ENCODE data around the gene PGLYRP3.

Gene PGLYRP3

GRCh38 chr1:153261281-153262069, 51.3 kb downstream of the PGLYRP3 start:
- DNase-seq = peak; percentile 77
- Mint-ChIP-seq H3K4me1 (peaks cover 5% of the 10 kb centered on the region), H3K9me3 (peaks cover 45% of the 10 kb centered on the region), H3K36me3 (ENCODE audit: low read depth) (no peaks in the 10 kb centered on the region), H3K4me3 (peak overlapping the region; percentile 82), H3K27me3 (ENCODE audit: low read depth, poor library complexity) (peaks cover 66% of the 10 kb centered on the region), H3K27ac (no peak overlapping the region)
- no peak for TF ChIP-seq CTCF (IDR thresholded peaks at IDR 0.05)

DNA sequence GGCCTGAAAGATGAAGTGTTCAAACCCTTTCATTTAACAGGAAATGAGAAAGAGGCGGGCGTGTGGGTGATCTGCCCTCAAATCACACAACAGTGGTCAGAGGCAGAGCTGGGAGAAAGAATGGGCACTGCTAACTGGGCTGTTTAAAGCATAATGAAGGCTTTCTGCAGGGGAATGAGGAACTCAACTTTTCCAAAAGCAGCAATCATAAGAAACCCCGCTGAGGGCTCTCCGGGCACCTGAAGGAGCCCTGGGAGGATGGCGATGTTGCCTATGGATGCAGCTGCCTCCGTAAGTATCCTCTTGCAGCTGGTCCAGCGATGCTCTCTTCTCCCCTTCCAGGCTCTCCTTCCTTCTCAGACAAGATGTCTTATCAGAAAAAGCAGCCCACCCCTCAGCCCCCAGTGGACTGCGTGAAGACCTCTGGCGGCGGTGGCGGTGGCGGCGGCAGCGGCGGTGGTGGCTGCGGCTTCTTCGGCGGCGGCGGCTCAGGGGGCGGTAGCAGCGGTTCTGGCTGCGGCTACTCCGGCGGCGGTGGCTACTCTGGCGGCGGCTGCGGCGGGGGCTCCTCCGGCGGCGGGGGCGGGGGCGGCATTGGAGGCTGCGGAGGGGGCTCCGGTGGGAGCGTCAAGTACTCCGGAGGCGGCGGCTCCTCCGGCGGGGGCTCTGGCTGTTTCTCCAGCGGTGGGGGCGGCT, 52.0 kb downstream of the PGLYRP3 start:
- TF ChIP-seq CTCF (IDR thresholded peaks at IDR 0.05) = no peak
- Mint-ChIP-seq H3K36me3 (ENCODE audit: low read depth) (no peaks in the 10 kb centered on the region), H3K9me3 (peaks cover 40% of the 10 kb centered on the region), H3K27ac (no peak overlapping the region), H3K4me3 (peak overlapping the region; percentile 75), H3K27me3 (ENCODE audit: low read depth, poor library complexity) (peaks cover 62% of the 10 kb centered on the region), H3K4me1 (peaks cover 5% of the 10 kb centered on the region)
- DNase-seq = peak; percentile 79

GRCh38 chr1:153259387-153259786, 53.4 kb downstream of the PGLYRP3 start, which contains the start of gene LORICRIN:
Gene LORICRIN (plus strand): TSS chr1:153259687. CDS start chr1:153260950, 1,263 bp downstream.
- Mint-ChIP-seq H3K36me3 (ENCODE audit: low read depth) (no peaks in the 10 kb centered on the region), H3K4me1 (peaks cover 5% of the 10 kb centered on the region), H3K9me3 (peaks cover 32% of the 10 kb centered on the region), H3K27ac (no peak within 1 kb of the TSS), H3K27me3 (ENCODE audit: low read depth, poor library complexity) (peaks cover 58% of the 10 kb centered on the region), H3K4me3 (peak within 1 kb of the TSS; percentile 75)
- DNase-seq = no peak
- TF ChIP-seq CTCF (IDR thresholded peaks at IDR 0.05) = no peak

DNA sequence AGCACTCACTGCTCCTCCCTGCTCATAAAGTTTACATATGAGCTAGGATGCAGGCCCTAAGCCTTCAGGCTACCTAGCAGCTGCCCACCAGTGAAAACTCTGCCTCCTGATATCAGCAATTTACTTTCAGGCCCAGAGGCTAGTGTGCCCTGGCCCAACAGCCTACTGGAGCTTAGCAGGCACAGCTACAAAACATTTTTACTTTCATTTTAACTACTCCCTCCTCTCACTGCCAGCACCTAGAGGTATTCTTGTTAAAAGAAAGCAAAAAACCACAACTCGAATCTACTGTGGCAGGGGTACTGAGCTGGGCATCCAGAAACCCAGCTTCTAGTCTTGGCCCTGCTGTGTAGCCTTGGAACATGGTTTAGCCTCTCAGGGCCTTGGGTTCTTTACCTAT, 59.1 kb downstream of the PGLYRP3 start:
- peaks cover 27% of the 10 kb centered on the region for H3K27me3 Mint-ChIP-seq (ENCODE audit: low read depth, poor library complexity)
- no peaks in the 10 kb centered on the region for H3K36me3 Mint-ChIP-seq (ENCODE audit: low read depth)
- peaks cover 13% of the 10 kb centered on the region for H3K9me3 Mint-ChIP-seq
- H3K27ac Mint-ChIP-seq = no peak overlapping the region
- H3K4me3 Mint-ChIP-seq = no peak overlapping the region
- no peaks in the 10 kb centered on the region for H3K4me1 Mint-ChIP-seq
- no peak for DNase-seq
- no peak for TF ChIP-seq CTCF (IDR thresholded peaks at IDR 0.05)

DNA sequence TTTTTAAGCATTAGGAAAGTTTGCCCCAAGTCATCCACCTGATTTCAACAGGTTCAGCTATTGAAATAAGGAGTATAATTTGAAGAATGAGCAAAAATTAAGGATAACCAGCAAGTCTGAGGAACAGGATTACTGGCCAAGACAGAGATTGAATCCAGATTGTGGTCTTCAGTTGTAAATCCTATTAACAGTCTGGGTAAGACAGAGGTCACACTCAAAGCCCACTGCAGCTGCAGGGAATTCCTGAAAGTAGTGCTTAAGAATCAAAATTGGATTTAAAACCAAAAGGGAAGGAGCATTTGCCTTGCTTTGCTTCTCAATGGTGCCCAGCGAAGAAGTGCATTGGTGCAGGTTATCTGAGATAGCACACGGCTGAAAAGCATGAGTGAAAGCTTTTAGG, 59.7 kb downstream of the PGLYRP3 start:
- no peak for TF ChIP-seq CTCF (IDR thresholded peaks at IDR 0.05)
- Mint-ChIP-seq H3K36me3 (ENCODE audit: low read depth) (no peaks in the 10 kb centered on the region), H3K9me3 (peaks cover 13% of the 10 kb centered on the region), H3K27me3 (ENCODE audit: low read depth, poor library complexity) (peaks cover 23% of the 10 kb centered on the region), H3K4me1 (no peaks in the 10 kb centered on the region), H3K27ac (no peak overlapping the region), H3K4me3 (no peak overlapping the region)
- DNase-seq = no peak
